GM12878 (cell line): ENCODE data around the gene AGK. TPM values are rescaled to one million over a fixed set of nuclear protein-coding genes. Genes with fewer than 3 reads are reported as not detected.

ENCODE experiments used
- ATAC-seq: fragments of 200-7000 bp; cut with Tn5 transposase; 3 replicates; pipeline ENCODE4 v1.9.1; 2020; ENCODE audit warnings: mild to moderate bottlenecking, moderate library complexity
- BruUV-seq: library from RNA; stranded (reverse); fragments of 400-500 nt; replicated peaks from 2 replicates; lab custom pipeline; 2021; lab: Mats Ljungman, UMichigan
- CTCF ChIA-PET: fragments of 300-600 bp; sonication (Branson Sonifier 250); formaldehyde crosslinking; extraction: SDS; loops from one replicate; lab custom pipeline; 2021; ENCODE audit warnings: inconsistent platforms; lab: Yijun Ruan, JAX
- POLR2A ChIA-PET: fragments of 350-600 bp; formaldehyde crosslinking; extraction: SDS; loops from one replicate; lab custom pipeline; 2021; ENCODE audit warnings: inconsistent platforms; lab: Charles Lee
- RAD21 ChIA-PET: fragments of 300-600 bp; sonication (Branson Sonifier 250); formaldehyde crosslinking; loops from one replicate; lab custom pipeline; 2023; ENCODE audit warnings: antibody characterized with exemption; ENCODE audit not compliant: unreplicated experiment; lab: Charles Lee
- SMC1A ChIA-PET: fragments of 300-600 bp; sonication (Branson Sonifier 250); formaldehyde crosslinking; loops from one replicate; lab custom pipeline; 2023; ENCODE audit not compliant: unreplicated experiment, uncharacterized antibody; lab: Charles Lee
- DNase-seq: peaks from one replicate; pipeline ENCODE4 v3.0.0-alpha.2; 2011; ENCODE audit warnings: low read depth, low spot score
- FAIRE-seq: peaks from 3 replicates; lab custom pipeline; 2011; peaks lifted over from hg19 to GRCh38; lab: Jason Lieb, UNC
- H2AFZ ChIP-seq: 2 replicates; pipeline ENCODE4 v1.6.0; 2011; ENCODE audit warnings: low read depth, low read length, control low read depth; ENCODE audit not compliant: control insufficient read depth
- H3K27ac ChIP-seq: 2 replicates; pipeline ENCODE4 v1.5.1; 2011; ENCODE audit warnings: control low read depth; ENCODE audit not compliant: control insufficient read depth, insufficient read depth
- H3K27me3 ChIP-seq, 2 experiments: replicated peaks in 1 of 2; 2 replicates each; pipeline versions ENCODE4 v1.6.0 to v1.6.1; 2011; ENCODE audit warnings: low read length in 1 of 2; ENCODE audit not compliant: control insufficient read depth in 2 of 2, insufficient read depth in 2 of 2
- H3K36me3 ChIP-seq, 2 experiments: 2 replicates each; pipeline ENCODE4 v1.5.1; 2011; ENCODE audit warnings: low read length in 1 of 2; ENCODE audit not compliant: control insufficient read depth in 2 of 2, insufficient read depth in 2 of 2
- H3K4me1 ChIP-seq: 2 replicates; pipeline ENCODE4 v1.6.1; 2011; ENCODE audit warnings: mild to moderate bottlenecking, low read length, moderate library complexity, mixed read lengths; ENCODE audit not compliant: control insufficient read depth, insufficient read depth
- H3K4me2 ChIP-seq: 2 replicates; pipeline ENCODE4 v1.6.0; 2011; ENCODE audit warnings: control low read depth; ENCODE audit not compliant: control insufficient read depth, insufficient read depth
- H3K4me3 ChIP-seq: fragments of 200-600 bp; sonication (generic); 2 replicates; pipeline ENCODE4 v1.5.1; 2016
- H3K79me2 ChIP-seq: 2 replicates; pipeline ENCODE4 v1.6.0; 2011; ENCODE audit warnings: low read length; ENCODE audit not compliant: control insufficient read depth, insufficient read depth
- H3K9ac ChIP-seq: 2 replicates; pipeline ENCODE4 v1.8.0; 2011; ENCODE audit warnings: low read length, control low read depth, mixed read lengths; ENCODE audit not compliant: control insufficient read depth, insufficient read depth
- H3K9me3 ChIP-seq: replicated peaks from 3 replicates; pipeline ENCODE4 v1.5.1; 2011; ENCODE audit warnings: mild to moderate bottlenecking, low read length; ENCODE audit not compliant: control insufficient read depth, insufficient read depth
- H4K20me1 ChIP-seq: 2 replicates; pipeline ENCODE4 v1.6.0; 2011; ENCODE audit not compliant: control insufficient read depth, insufficient read depth
- BCL11A ChIP-seq: IDR thresholded peaks from 2 replicates; pipeline ENCODE4 v1.6.1; 2011; ENCODE audit warnings: low read depth, low read length
- CBFB ChIP-seq: IDR thresholded peaks from 2 replicates; pipeline ENCODE4 v1.6.1; 2016; ENCODE audit warnings: antibody characterized with exemption, low read depth
- ETV6 ChIP-seq, 2 experiments: fragments of 450-650 bp in 1 of 2; IDR thresholded peaks in 1 of 2; conservative IDR thresholded peaks in 1 of 2; 2 replicates each; pipeline ENCODE4 v1.6.1; 2014; ENCODE audit warnings: antibody characterized with exemption in 1 of 2, borderline replicate concordance in 1 of 2, low read depth in 1 of 2, mild to moderate bottlenecking in 1 of 2, moderate library complexity in 1 of 2
- EZH2 ChIP-seq: IDR thresholded peaks from 2 replicates; pipeline ENCODE4 v1.6.1; 2012; ENCODE audit warnings: low read depth, mild to moderate bottlenecking, control low read depth, inconsistent platforms, low read length, borderline replicate concordance; ENCODE audit not compliant: control insufficient read depth
- IRF4 ChIP-seq: IDR thresholded peaks from 2 replicates; pipeline ENCODE4 v1.6.1; 2011; ENCODE audit warnings: low read depth, low read length
- KDM1A ChIP-seq: fragments of 200-600 bp; sonication (generic); IDR thresholded peaks from 2 replicates; pipeline ENCODE4 v1.6.1; 2016; ENCODE audit warnings: borderline replicate concordance
- NRF1 ChIP-seq: conservative IDR thresholded peaks from 2 replicates; pipeline ENCODE4 v1.6.1; 2011; ENCODE audit warnings: mild to moderate bottlenecking, low read depth, low read length, improper control_type of control experiment
- RELB ChIP-seq: fragments of 450-650 bp; IDR thresholded peaks from 2 replicates; pipeline ENCODE4 v1.6.1; 2017; ENCODE audit warnings: low read depth, mild to moderate bottlenecking, moderate library complexity
- RUNX3 ChIP-seq: IDR thresholded peaks from 2 replicates; pipeline ENCODE4 v1.6.1; 2012; ENCODE audit warnings: low read length, inconsistent platforms
- SREBF1 ChIP-seq: IDR thresholded peaks from 2 replicates; pipeline ENCODE4 v1.6.1; 2012; ENCODE audit warnings: mild to moderate bottlenecking, low read length
- SUZ12 ChIP-seq: fragments of 200-600 bp; sonication (generic); IDR thresholded peaks from one replicate; pipeline ENCODE4 v1.6.1; 2018; ENCODE audit warnings: antibody characterized with exemption, mild to moderate bottlenecking; ENCODE audit not compliant: unreplicated experiment
- ZNF622 ChIP-seq: fragments of 450-650 bp; IDR thresholded peaks from 2 replicates; pipeline ENCODE4 v1.6.1; 2017; ENCODE audit warnings: mild to moderate bottlenecking, inconsistent platforms
- WGBS: methylation state at CpG from one replicate; pipeline ENCODE4 v1.1.6; 2016; ENCODE audit warnings: low lambda C conversion rate; ENCODE audit not compliant: insufficient replicate concordance, insufficient coverage; ENCODE audit errors: missing lambda C conversion rate; 5-methylcytosine and 5-hydroxymethylcytosine counted together
- in situ Hi-C: fragments of 300-500 bp; cut with MboI; formaldehyde crosslinking; loops from 9 replicates; pipeline ENCODE4 v1.14.3; 2018; ENCODE audit warnings: mixed read lengths
- intact Hi-C: fragments of 100-400 bp; cut with micrococcal nuclease; formaldehyde crosslinking; loops from one replicate; pipeline ENCODE4 v1.14.2; 2022; ENCODE audit not compliant: unreplicated experiment
- polyA plus RNA-seq, 11 experiments: library from polyadenylated mRNA; depleted of rRNA in 4 of 11; unstranded in 6 of 11; stranded (reverse) in 5 of 11; fragments of >200 nt; fragmentation: Nextera tagmentation in 4 of 11; fragmentation: Illumina TruSeq in 1 of 11; extraction: Ambion mirVana in 4 of 11; extraction: Trizol in 1 of 11; gene quantifications; 1 replicate in 1 of 11; 2 replicates in 10 of 11; pipeline versions ENCODE4 v1.2.1 to v1.2.3, GENCODE V29; 2011 to 2016; ENCODE audit warnings: inconsistent platforms in 2 of 11, missing spikeins in 2 of 11, low read depth in 1 of 11
- total RNA-seq, 4 experiments: library from RNA; depleted of rRNA in 3 of 4; stranded (reverse); fragments of >200 nt in 3 of 4; fragmentation: Illumina TruSeq in 1 of 4; extraction: Trizol in 1 of 4; gene quantifications; 2 replicates each; pipeline versions ENCODE4 v1.2.1 to v1.2.3, GENCODE V29; 2013 to 2021
- TF ChIP-seq, protein P1 (sequence below): IDR thresholded peaks from 2 replicates; pipeline ENCODE4 v1.6.1; 2012; ENCODE audit warnings: low read depth, low read length, improper control_type of control experiment

The AGK gene
- total and polyA plus RNA-seq, 10 of the 15 experiments (the other 5 are each of a cell fraction or from before 2014, with no cell fraction given): 32.5 to 85.6 (median 47.8) TPM

DNA sequence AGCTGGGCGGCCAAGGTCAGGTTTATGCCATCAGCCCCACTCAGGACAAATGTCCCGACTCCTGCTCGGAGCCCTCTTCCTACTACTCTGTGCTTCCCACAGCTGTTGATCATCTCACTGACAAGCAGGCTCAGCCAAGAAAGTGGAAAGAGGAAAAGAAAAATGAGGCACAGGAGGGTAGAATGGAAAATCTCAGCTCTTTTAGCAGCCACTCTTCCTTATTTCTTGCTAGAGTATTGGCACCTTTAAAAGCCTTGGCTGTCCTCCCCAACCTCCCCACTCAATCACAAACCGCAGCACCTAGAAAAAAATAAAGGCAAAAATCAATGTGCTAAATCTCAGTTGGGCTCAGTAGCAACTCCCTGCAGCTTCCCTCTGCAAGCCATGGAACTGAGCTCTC, 35.3 kb upstream of the AGK start:
- Histone ChIP-seq H3K27ac (no peak overlapping the region), H3K4me2 (no peak overlapping the region), H3K27me3 (peaks cover 4 to 10% of the 10 kb centered on the region in 2 experiments), H3K36me3 (no peaks in the 10 kb centered on the region), H3K4me3 (no peak overlapping the region), H4K20me1 (no peaks in the 10 kb centered on the region), H3K79me2 (no peaks in the 10 kb centered on the region), H3K9ac (no peak overlapping the region), H2AFZ (no peak overlapping the region), H3K9me3 (no peaks in the 10 kb centered on the region; the same call in 2 of the 3 replicates), H3K4me1 (no peaks in the 10 kb centered on the region)
- 65% methylated on average over 4 of the region's 4 CpGs for WGBS
- no TSS peak for BruUV-seq
- intact Hi-C loops (no loop called here), in situ Hi-C loops (no loop called here)
- FAIRE-seq: no peak
- no peak for DNase-seq
- ATAC-seq: no peak
- SMC1A ChIA-PET: no interaction called here
- POLR2A ChIA-PET: no interaction called here
- RAD21 ChIA-PET: no interaction called here
- CTCF ChIA-PET: no interaction called here
- TF ChIP-seq BCL11A (no peak), EZH2 (no peak), SUZ12 (no peak), SREBF1 (no peak), IRF4 (no peak), RUNX3 (no peak), KDM1A (no peak), ZNF622 (no peak), NRF1 (no peak), ETV6 (conservative IDR thresholded peaks at IDR 0.05 in 1 of 2, IDR thresholded peaks at IDR 0.05 in 1 of 2; ENCODE audit: borderline replicate concordance in 1 of 2, low read depth in 1 of 2) (no peak), CBFB (no peak), RELB (no peak)
- TF ChIP-seq, protein P1, sequence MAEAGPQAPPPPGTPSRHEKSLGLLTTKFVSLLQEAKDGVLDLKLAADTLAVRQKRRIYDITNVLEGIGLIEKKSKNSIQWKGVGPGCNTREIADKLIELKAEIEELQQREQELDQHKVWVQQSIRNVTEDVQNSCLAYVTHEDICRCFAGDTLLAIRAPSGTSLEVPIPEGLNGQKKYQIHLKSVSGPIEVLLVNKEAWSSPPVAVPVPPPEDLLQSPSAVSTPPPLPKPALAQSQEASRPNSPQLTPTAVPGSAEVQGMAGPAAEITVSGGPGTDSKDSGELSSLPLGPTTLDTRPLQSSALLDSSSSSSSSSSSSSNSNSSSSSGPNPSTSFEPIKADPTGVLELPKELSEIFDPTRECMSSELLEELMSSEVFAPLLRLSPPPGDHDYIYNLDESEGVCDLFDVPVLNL: no peak
